Measurements from ENCODE around the gene SNTG2. TPM values are rescaled to one million over a fixed set of nuclear protein-coding genes. Genes with fewer than 3 reads are reported as not detected.
A peak's percentile ranks its signal among the peaks of the same experiment; 100 is the strongest.

SNTG2 gene
- total RNA-seq, 1 donor = not detected

DNA sequence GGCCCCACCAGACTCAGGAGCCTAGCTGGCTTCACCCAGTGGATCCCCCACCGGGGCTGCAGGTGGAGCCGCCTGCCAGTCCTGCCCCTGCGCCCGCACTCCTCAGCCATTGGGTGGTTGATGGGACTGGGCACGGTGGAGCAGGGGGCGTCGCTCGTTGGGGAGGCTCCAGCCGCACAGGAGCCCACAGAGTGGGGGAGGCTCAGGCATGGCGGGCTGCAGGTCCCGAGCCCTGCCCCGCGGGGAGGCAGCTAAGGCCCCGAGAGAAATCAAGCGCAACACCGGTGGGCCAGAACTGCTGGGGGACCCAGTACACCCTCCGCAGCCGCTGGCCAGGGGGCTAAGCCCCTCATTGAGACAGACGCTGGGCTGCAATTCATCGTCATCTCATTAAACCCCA, 184.0 kb downstream of the SNTG2 start:
- DNase-seq (ENCODE audit: low read depth in 2 of 3, low spot score in 2 of 3) = no peak

DNA sequence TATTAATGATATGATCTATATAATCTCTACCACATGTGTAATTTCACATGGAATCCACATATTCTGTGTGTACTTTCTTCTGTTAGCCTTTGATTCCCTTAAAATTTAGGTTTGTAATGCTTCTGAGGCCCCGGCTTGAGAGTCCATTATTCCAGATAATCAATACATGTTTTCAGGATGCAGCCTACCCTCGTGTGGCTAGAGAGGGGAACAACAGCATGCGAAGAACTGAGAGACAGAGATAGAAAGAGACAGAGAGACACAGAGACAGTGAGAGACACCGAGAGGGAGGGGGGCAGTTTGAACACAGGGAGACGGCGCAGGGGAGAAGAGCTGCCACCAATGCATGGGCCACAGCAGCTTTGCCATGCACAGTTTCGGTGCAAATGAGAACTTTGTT, 185.4 kb downstream of the SNTG2 start:
- no peak for DNase-seq (ENCODE audit: low read depth in 2 of 3, low spot score in 2 of 3)

DNA sequence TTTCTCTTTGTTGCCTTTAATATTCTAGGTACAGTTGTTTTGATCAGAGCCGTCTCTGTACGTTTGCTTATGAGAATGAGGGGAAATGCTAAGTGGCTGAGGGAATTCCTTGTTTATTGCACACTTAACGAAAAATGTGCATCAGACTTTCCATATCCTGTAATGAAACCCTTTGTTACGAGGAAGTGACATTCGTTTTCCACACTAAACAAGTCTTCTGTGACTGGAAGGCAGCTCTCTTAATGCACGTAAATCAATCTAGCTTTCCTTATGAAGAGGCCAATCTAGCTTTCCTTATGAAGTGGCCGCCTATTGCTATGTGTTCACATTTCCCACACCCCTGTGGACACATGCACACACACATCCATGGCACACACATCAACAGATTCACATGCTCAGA, 186.2 kb downstream of the SNTG2 start:
- DNase-seq (ENCODE audit: low read depth in 2 of 3, low spot score in 2 of 3) = no peak

DNA sequence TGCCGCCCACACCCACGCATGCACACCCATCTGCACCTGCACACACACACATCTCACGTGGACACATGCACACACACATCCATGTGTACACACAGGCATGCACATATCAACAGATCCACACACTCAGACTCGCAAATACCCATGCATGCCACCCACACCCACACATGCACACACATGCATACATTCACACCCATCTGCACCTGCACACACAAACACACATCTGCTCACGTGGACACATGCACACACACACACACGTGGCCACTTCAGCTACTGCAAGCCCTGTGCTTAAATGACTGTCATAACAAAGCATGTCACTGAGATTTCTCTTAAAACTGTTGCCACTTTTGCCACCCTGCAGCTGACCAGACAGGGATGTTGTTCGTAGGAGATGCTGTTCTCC, 186.6 kb downstream of the SNTG2 start:
- DNase-seq (ENCODE audit: low read depth in 2 of 3, low spot score in 2 of 3) = no peak

DNA sequence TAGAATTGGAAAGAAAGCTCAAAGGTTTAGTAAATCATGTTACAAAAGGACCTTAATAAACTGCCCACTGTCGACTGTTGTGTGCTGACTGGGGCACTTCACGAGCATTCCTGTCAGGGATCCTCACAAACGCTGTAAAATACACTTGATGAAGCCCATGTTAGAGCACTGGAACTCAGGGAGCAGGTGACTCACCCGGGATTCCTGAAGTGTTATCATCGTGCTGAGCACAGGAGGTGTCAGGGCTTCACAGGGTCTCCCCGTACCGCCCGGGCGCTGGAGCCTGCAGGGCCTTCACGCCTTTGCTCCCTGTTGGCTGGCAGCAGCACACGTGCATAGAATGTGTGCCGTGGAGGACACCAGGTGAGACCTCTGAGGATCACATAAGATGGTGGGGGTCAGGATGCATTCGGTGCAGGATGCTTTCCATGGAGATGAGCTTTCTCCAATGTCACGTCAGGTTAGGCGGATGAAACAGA, 187.3 kb downstream of the SNTG2 start:
- no peak for DNase-seq (ENCODE audit: low read depth in 2 of 3, low spot score in 2 of 3)

DNA sequence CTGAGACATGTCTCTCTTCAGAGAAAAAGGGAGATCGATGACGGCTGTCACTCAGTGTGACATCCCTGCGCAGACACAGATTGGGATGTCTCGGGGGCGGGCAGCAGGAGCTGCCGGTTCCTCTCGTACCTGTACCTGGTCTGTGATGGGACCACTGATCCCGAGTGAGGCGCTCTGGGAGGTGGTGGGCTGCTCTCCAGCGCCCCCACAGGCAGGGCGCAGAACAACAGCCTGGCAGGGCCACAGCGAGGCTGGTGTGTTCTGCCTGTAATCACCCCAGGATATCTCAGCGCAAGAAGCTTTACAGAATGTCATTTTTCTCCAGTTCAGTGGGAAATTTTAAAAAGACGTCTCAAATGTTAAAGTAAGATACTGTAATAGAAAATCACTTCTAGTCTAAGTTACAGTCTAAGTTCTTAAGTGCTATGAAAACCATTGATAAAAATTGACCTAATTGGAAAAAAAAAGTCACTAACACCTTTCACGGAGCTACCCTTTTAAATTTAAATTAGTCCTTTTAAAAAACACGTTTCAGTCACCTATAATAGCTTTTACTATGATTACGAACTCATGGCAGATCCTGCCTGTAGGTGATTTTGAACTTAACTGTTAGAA, 189.8 kb downstream of the SNTG2 start:
- peak; percentile 26 to 49 (median 27) for DNase-seq (ENCODE audit: low read depth in 2 of 3, low spot score in 2 of 3)

DNA sequence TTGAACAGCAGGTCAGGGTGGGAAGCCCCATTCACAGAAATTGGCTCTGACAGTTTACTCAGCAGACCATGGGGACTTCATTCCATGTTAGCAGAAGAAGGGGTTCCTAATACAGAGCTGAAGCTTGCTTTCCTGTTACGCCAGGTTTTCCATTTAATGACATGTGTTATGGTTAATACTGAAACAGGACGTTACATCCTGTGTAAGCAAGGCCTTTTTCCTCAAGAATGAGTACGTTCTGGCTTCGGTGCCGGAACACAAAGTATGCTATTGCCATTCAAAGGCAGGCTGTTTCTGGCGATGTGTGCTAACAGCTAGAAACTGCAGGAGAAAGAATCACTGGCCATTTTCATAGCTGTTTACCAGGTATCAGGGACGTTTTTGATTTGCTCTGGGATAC, 190.4 kb downstream of the SNTG2 start:
- DNase-seq (ENCODE audit: low read depth in 2 of 3, low spot score in 2 of 3) = no peak

DNA sequence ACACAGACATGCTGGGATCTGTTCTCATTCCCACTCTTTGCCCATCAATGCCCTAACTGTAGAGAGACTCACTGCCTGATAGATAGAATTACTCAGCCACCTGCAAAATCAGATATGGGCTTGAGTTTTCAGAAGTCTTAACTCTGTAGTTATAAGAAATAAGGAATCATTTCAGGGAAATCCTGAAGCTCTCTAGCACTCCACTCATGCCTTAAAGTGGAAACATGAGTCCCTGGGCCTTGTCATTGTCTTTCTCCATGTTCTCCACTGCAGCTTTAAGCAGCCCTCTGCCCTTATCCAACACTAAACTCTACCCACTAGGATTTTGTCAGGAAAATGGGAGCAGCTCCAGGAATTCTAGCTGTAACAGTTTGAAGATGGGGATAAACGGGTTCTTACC, 192.5 kb downstream of the SNTG2 start:
- DNase-seq (ENCODE audit: low read depth in 2 of 3, low spot score in 2 of 3) = no peak

DNA sequence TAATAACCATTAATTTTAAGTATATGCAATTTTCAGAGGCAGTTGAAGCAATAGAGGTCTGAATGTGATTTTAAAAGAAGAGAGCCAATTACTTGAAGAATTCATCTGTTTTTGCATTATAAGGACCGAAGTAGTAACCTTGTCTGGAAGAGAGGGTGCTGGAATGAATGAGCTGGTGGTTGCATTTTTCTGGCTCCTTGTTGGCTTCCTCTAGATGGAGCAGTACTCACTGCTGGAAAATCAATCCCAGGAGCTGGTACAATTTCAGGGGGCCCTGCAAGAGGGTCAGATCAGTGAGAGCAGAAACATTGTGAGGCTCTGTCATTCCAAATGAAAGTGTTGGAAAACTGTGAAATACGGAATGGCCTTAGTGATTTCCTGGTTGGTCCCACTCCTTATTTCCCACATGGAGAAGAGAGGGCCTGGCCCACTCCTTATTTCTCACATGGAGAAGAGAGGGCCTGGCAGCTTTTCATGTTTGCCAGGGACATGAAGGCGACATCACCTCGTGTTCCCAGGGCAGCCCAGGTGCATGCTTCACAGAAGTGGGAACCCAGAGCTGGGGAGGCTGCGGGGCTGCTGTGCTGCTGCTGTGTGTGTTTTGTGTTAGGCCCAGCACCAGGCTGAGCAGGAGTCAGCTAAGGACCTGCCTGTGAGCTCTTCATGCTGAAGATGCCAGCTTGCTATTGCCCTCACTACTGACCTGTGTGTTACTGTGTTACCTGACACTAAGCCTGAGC, 197.4 kb downstream of the SNTG2 start:
- no peak for DNase-seq (ENCODE audit: low read depth in 2 of 3, low spot score in 2 of 3)

DNA sequence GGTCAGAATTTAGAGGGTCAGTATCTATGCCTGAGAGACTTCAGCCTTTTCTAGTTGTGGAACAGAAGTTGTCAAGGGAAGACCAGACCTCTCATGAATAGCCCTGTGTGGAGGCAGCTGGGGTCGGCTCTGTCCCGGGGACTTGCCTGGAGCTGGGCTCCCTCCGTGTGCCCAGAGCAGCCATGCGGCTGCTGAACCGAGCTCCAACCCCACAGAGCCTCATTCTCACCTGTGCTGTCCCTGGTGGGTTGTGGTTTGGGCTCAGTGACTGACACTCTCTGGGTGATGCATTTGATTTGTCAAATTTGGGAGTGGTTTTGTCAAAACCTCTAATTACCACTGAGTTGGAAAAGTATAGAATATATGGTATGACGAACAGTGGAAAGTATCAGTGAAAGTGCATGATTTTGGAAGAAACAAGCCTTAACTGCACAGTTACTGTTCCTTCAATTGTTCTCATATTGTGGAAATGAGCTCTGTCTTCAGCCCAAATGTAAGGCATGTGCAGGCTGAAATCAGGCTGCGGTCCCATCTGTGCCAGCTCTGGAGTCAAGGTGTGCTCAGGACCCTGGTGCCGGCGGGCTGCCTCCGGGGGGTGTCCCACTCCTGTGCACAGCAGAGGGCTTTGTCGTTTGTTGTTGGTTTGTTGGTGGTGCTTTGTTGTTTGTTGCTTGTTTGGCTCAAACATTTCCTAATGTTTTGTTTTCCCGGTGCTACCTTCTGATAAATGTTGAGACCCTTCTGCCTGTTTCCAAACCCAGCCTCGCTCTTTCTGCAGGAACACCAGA, 200.3 kb downstream of the SNTG2 start:
- DNase-seq (ENCODE audit: low read depth in 2 of 3, low spot score in 2 of 3) = no peak

DNA sequence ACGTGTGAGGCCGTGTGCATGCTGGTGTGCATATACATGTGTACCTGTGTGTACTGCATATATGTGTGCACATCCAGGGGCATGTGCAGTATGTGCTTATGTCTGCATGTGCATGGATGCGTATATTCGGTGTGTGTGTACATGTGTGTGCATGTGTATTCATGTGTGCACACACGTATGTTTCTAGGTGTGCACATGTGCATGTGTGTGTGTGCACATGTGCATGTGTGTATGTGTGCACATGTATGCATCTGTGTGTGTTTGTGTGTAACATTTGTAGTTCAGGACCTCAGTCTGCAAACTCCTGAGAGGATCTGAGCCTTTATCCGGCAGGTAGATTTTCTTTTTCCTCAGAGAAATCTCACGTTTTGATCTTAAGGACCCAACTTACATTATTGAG, 201.7 kb downstream of the SNTG2 start:
- no peak for DNase-seq (ENCODE audit: low read depth in 2 of 3, low spot score in 2 of 3)

DNA sequence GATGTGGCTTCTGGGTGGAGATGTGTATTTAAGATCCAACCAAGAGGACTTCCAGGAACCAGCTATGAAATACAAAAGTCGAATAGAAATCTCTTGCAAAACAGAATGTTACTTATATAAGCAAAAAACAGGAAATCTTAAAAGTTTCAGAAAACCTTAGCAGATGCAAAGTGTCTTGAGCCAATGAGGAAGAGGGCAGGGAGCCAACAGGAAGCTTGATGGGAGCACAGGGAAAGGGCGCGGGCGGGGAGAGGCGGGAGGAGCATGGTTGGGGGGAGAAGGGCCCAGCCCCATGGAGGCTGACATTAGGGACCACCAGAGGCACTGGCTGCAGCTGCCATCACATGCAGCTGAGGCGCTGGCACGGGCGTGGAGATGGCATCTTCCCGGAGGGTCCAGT, 203.3 kb downstream of the SNTG2 start:
- DNase-seq (ENCODE audit: low read depth in 2 of 3, low spot score in 2 of 3) = no peak

DNA sequence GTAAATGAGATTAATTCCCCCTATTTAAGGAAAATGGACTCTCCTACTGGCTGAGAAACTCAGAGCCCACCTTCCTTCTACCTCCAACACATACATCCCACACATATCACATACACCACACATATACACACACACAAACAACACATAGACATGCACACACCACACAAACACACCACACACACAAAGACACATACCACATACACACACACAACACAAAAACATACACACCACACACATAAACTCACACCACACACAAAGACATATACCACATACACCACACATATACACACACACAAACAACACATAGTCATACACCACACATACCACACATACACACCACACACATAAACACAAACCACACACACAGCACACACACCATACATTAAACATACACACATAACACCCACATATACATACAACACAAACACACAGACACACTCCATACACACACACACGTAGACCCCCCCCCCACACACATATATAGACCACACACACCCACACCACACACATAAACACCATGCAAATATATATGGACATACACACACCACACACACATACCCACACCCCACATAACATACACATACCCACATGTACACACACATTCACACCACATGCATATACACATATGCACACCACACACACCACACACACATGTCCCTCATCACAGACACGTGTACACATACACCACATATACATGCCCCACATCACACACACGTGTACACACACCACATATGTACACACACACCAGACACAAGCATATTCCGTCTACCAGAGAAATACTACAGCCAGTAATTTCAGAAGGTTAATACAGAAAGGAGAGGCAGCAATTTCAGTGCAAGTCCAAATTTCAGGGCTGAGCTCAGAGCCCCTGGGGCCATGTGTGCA, 204.3 kb downstream of the SNTG2 start:
- no peak for DNase-seq (ENCODE audit: low read depth in 2 of 3, low spot score in 2 of 3)

DNA sequence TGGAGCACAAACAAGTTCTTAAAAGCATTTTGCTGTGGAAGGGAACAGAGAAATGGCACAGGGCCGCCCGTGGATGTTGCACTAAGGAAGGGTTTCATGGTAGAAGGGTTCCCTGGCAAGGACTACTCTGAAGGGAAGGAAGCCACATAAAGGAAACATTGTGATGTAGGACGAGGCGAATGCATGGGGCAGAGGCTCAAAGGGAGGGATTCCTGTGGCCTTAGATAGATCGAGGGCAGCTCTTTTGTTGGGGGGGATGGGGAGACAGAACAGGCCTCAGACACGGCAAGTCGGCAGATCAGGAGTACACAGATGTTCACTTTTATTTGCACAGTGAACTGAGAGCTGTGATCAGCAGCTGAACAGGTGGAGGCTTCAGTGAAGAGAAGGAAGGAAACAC, 205.4 kb downstream of the SNTG2 start:
- no peak for DNase-seq (ENCODE audit: low read depth in 2 of 3, low spot score in 2 of 3)

DNA sequence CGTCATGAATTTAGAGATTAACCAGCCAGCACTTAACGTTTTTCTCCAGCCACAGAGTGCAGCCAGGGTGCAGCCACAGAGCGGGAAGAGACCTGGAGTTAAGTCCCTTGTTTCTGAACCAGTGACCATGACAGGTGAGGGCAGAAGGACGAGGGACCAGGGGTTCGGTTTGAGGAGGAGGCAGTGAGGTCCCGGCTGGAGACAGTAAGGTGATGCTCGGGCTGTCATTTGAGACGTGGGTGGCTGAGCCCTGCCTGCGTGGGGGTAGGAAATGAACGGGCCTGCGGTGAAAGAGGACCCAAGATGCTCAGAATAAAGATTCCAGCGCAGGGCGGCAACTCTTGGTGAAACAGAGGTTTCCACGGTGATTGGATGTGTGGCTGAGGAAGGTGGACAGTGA, 205.9 kb downstream of the SNTG2 start:
- DNase-seq (ENCODE audit: low read depth in 2 of 3, low spot score in 2 of 3) = no peak

DNA sequence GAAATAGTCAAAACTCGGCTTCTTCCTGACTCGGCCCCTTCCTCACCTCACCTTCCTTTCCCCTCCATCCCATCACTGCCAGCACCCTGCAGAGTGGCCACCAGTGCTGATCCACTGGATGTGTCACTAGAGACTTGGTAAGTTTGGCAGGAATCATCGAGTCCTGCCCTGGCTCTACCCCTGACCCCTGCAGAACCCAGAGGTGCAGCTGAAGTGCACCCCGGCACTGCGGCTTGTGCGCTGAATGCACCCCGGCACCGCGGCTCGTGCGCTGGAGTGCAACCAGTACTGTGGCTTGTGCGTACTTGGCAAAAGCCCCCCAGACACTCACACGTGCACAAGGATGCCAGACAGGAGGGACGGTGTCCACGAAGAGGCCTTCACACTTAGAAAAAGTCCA, 206.5 kb downstream of the SNTG2 start:
- DNase-seq (ENCODE audit: low read depth in 2 of 3, low spot score in 2 of 3) = no peak

DNA sequence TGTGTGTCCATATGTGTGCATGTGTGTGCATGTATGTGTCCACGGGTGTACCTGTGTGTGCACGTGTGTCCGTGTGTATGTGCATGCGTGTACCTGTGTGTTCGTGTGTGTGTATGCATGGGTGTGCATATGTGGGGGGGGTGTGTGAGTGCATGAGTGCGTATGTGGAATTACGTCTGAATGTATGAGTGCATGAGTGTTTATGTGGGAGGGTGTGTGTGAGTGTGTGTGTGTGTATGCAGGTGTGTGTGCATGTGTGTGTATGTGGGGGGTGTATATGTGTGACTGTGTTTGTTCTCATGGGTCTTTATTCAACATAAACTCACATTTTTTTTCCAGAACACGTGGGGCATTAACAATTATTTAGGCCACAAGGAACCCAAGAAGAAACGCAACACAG, 208.4 kb downstream of the SNTG2 start:
- DNase-seq (ENCODE audit: low read depth in 2 of 3, low spot score in 2 of 3) = no peak

DNA sequence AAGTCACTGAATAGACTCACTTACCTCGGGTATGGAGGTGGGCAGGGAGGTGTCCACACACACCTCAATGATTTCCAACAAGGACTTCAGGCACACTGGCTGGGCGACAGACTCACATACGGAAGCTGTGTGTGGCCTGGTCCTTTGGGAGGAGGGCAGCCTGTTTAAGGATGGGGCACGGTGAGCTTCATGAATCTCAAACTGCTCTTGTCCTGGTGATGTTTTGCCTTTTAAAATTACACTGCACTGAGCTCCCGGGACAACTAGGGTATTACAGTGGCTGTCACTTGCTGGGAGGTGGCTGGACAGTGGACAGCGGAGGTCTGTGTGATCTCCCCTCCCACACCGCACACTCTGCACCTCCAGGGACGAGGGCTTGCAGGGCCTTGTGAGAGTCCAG, 211.6 kb downstream of the SNTG2 start:
- DNase-seq (ENCODE audit: low read depth in 2 of 3, low spot score in 2 of 3) = no peak

DNA sequence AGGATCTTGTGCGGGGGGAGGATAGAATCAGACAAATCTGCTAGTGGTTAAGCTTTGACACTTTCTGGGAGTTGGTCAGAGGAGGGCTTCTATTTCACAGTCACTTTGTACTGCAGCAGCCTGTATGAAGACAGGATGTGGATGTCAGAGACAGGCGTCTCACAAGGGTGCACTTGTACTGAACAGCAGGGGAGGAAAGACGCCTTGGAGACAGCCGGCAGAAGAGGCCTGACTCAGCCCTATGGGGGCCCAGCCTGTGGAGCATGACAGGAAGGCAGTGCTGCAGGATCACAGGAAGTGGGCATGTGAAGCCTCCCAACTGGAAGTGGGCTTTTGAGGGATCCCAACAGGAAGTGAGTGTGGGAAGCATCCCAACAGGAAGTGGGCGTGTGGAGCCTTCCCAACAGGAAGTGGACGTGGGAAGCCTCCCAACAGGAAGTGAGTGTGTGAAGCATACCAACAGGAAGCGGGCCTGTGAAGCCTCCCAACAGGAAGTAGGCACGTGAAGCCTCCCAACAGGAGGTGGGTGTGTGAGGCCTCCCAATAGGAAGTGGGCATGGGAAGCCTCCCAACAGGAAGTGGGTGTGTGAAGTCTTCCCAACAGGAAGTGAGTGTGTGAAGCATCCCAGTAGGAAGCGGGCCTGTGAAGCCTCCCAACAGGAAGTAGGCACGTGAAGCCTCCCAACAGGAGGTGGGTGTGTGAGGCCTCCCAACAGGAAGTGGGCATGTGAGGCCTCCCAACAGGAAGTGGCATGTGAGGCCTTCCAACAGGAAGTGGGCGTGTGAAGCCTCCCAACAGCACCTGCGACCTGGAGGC, 212.3 kb downstream of the SNTG2 start:
- DNase-seq (ENCODE audit: low read depth in 2 of 3, low spot score in 2 of 3) = peak in 1 of 3 donors; percentile 5

DNA sequence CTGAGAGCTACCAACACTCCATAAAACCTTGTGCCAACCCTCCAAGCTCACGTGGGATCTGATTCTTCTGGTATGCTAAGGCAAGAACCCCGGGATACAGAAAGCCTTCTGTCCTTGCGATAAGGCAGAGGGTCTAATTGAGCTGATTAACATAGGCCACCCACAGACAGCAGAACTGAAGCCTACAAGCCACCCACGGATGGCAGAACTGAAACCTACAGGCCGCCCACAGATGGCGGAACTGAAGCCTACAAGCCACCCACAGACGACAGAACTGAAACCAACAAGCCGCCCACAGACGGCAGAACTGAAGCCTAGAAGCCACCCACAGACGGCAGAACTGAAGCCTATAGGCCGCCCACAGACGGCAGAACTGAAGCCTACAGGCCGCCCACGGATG, 216.3 kb downstream of the SNTG2 start:
- no peak for DNase-seq (ENCODE audit: low read depth in 2 of 3, low spot score in 2 of 3)
